Hepatocyte (in vitro differentiated cells): ENCODE measurements around the gene SLC22A12.

Experiments used
- EZH2 ChIP-seq: fragments of 200-600 bp; sonication (generic); IDR thresholded peaks from 2 replicates; pipeline ENCODE4 v1.6.1; 2016; ENCODE audit warnings: antibody characterized with exemption, mild to moderate bottlenecking, borderline replicate concordance
- EZH2phosphoT487 ChIP-seq: fragments of 200-600 bp; sonication (generic); IDR thresholded peaks from one replicate; pipeline ENCODE4 v1.6.1; 2018; ENCODE audit warnings: antibody characterized with exemption, mild to moderate bottlenecking, low read depth, moderate library complexity; ENCODE audit not compliant: unreplicated experiment, severe bottlenecking
- TF ChIP-seq, protein P1 (sequence below): fragments of 200-600 bp; sonication (generic); IDR thresholded peaks from 2 replicates; pipeline ENCODE4 v1.5.1; 2016; ENCODE audit warnings: antibody characterized with exemption, mild to moderate bottlenecking; ENCODE audit not compliant: poor library complexity

DNA sequence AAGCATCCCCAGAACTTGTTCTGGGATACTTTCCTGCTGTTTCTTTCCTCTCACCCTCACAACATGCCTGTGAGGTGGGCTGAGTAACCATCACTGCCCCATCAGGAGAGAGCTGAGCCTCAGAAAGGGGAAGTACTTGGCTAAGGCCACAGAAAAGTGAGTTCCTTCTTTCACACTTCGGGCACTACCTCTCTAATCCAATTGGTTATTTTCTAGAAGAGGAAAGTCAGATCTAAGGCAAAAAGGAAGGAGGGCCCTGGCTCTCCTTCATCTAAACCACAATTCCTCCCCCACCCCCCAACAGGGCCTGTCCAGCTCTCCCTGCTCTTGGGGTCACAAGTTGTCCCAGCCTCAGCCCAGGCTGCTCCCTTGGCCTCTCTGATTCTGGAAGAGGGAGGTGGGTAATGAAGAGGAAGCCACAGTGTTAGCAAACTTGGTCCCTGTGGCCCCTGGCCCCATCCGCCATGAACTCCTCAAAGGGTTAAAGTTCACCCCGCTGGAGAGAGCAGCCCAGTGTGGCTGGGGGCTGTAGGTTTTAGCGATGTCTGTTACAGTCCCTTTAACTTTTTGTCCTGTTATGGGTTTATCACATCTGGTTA, 34.0 kb downstream of the SLC22A12 start:
- TF ChIP-seq, protein P1, sequence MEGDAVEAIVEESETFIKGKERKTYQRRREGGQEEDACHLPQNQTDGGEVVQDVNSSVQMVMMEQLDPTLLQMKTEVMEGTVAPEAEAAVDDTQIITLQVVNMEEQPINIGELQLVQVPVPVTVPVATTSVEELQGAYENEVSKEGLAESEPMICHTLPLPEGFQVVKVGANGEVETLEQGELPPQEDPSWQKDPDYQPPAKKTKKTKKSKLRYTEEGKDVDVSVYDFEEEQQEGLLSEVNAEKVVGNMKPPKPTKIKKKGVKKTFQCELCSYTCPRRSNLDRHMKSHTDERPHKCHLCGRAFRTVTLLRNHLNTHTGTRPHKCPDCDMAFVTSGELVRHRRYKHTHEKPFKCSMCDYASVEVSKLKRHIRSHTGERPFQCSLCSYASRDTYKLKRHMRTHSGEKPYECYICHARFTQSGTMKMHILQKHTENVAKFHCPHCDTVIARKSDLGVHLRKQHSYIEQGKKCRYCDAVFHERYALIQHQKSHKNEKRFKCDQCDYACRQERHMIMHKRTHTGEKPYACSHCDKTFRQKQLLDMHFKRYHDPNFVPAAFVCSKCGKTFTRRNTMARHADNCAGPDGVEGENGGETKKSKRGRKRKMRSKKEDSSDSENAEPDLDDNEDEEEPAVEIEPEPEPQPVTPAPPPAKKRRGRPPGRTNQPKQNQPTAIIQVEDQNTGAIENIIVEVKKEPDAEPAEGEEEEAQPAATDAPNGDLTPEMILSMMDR = no peak
- TF ChIP-seq EZH2phosphoT487 (no peak), EZH2 (no peak)
